Astrocyte (in vitro differentiated cells and primary cell): Measurements from ENCODE around the gene CALD1.

Experiments
- CTCF ChIP-seq: IDR thresholded peaks from 2 replicates; pipeline ENCODE4 v1.5.1; 2011; ENCODE audit warnings: low read depth, mild to moderate bottlenecking, inconsistent platforms, low read length, moderate library complexity; ENCODE audit not compliant: insufficient read depth
- EZH2 ChIP-seq: IDR thresholded peaks from 2 replicates; pipeline ENCODE4 v1.6.1; 2012; ENCODE audit warnings: mild to moderate bottlenecking, low read length, inconsistent platforms; ENCODE audit not compliant: insufficient read depth

GRCh38 chr7:134865001-134865845 is 85.8 kb downstream of the CALD1 start:
- TF ChIP-seq CTCF (no peak), EZH2 (no peak)
